ENCODE results near the gene DNAJA3. TPM values are rescaled to one million over a fixed set of nuclear protein-coding genes. Genes with fewer than 3 reads are reported as not detected.

The DNAJA3 gene
- 32.3 and 38.2 TPM in 2 replicates for total RNA-seq

GRCh38 chr16:4425378-4426020 is at the start of gene DNAJA3:
DNAJA3 (plus strand) TSS chr16:4425868; CDS start chr16:4425882, 14 bp downstream.

GRCh38 chr16:4416200-4417032 is 9.3 kb upstream of the DNAJA3 start, which contains the start of gene CORO7:
CORO7 (minus strand) TSS chr16:4416596; CDS start chr16:4416518, 78 bp downstream.

GRCh38 chr16:4474192-4474961 is 48.7 kb downstream of the DNAJA3 start, which contains the start of gene NMRAL1:
NMRAL1 (minus strand) TSS chr16:4474625; CDS start chr16:4474132, 493 bp downstream.

GRCh38 chr16:4475880-4476788 is 50.5 kb downstream of the DNAJA3 start, which contains the start of gene HMOX2:
HMOX2 (plus strand) TSS chr16:4476398; CDS start chr16:4505525, 29,127 bp downstream.

Small RNAs within 50 kb of the gene (small RNA-seq; reads per million reads assigned to genes)
- not detected for gene AC012676.2

Other genes with a start within 250 kb of the DNAJA3 start
- gene SRL, start 183.8 kb upstream of the DNAJA3 start, total RNA-seq: 0.32 and 0.39 TPM in 2 replicates
- 5.1 and 7.7 TPM in 2 replicates for gene TFAP4, start 152.8 kb upstream of the DNAJA3 start, total RNA-seq
- gene GLIS2, start 109.8 kb upstream of the DNAJA3 start, total RNA-seq: 3.4 and 4.2 TPM in 2 replicates
- gene PAM16, start 74.5 kb upstream of the DNAJA3 start, total RNA-seq: 15.9 and 16.8 TPM in 2 replicates
- 130 and 192 TPM in 2 replicates for gene VASN, start 54.0 kb upstream of the DNAJA3 start, total RNA-seq
- gene CORO7, start 9.3 kb upstream of the DNAJA3 start, total RNA-seq: 10.7 and 11.3 TPM in 2 replicates
- 47.7 and 49.8 TPM in 2 replicates for gene NMRAL1, start 48.8 kb downstream of the DNAJA3 start, total RNA-seq
- gene HMOX2, start 50.5 kb downstream of the DNAJA3 start, total RNA-seq: 29.3 and 34.8 TPM in 2 replicates
- 17.1 and 18.8 TPM in 2 replicates for gene CDIP1, start 112.9 kb downstream of the DNAJA3 start, total RNA-seq
- gene C16orf96, start 130.5 kb downstream of the DNAJA3 start, total RNA-seq: 0.11 and 0.13 TPM in 2 replicates
- gene UBALD1, start 189.0 kb downstream of the DNAJA3 start, total RNA-seq: 2.5 and 4.3 TPM in 2 replicates
- 37.2 and 42.9 TPM in 2 replicates for gene MGRN1, start 199.0 kb downstream of the DNAJA3 start, total RNA-seq